Ishikawa (cell line): ENCODE data around the gene SUMO1.

Experiments
- CREB1 ChIP-seq: IDR thresholded peaks from 2 replicates; pipeline ENCODE4 v1.6.1; 2012; ENCODE audit warnings: low read depth
- MAX ChIP-seq: IDR thresholded peaks from 2 replicates; pipeline ENCODE4 v1.6.1; 2012
- NFIC ChIP-seq: IDR thresholded peaks from 2 replicates; pipeline ENCODE4 v1.6.1; 2012
- RAD21 ChIP-seq: IDR thresholded peaks from 2 replicates; pipeline ENCODE4 v1.6.1; 2012; ENCODE audit warnings: low read depth
- TAF1 ChIP-seq: IDR thresholded peaks from 2 replicates; pipeline ENCODE4 v1.6.1; 2012; ENCODE audit warnings: low read depth, mild to moderate bottlenecking
- YY1 ChIP-seq: IDR thresholded peaks from 2 replicates; pipeline ENCODE4 v1.6.1; 2012; ENCODE audit warnings: low read depth
- TF ChIP-seq, protein P1 (sequence below): IDR thresholded peaks from 2 replicates; pipeline ENCODE4 v1.6.1; 2012; ENCODE audit warnings: low read depth, mild to moderate bottlenecking

DNA sequence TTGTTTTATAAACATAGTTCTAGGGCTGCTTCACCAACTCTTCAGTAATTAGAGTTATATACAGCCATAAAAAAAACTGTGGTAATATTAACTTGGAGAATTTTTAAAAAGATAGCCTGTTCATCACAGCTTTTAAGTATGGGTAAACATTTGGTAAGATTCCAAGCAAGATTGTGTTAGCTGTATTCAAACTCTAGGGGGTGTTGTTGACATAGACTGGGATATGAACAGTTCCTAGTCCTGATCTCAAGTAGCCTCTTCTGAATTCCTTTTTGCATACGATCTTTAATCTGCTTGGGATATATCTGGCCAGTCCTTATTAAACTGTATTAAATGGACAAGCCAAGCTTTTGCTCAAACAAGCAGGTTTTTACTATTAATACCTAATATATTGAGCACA is 40.5 kb upstream of the SUMO1 start:
- TF ChIP-seq, protein P1, sequence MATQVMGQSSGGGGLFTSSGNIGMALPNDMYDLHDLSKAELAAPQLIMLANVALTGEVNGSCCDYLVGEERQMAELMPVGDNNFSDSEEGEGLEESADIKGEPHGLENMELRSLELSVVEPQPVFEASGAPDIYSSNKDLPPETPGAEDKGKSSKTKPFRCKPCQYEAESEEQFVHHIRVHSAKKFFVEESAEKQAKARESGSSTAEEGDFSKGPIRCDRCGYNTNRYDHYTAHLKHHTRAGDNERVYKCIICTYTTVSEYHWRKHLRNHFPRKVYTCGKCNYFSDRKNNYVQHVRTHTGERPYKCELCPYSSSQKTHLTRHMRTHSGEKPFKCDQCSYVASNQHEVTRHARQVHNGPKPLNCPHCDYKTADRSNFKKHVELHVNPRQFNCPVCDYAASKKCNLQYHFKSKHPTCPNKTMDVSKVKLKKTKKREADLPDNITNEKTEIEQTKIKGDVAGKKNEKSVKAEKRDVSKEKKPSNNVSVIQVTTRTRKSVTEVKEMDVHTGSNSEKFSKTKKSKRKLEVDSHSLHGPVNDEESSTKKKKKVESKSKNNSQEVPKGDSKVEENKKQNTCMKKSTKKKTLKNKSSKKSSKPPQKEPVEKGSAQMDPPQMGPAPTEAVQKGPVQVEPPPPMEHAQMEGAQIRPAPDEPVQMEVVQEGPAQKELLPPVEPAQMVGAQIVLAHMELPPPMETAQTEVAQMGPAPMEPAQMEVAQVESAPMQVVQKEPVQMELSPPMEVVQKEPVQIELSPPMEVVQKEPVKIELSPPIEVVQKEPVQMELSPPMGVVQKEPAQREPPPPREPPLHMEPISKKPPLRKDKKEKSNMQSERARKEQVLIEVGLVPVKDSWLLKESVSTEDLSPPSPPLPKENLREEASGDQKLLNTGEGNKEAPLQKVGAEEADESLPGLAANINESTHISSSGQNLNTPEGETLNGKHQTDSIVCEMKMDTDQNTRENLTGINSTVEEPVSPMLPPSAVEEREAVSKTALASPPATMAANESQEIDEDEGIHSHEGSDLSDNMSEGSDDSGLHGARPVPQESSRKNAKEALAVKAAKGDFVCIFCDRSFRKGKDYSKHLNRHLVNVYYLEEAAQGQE, result peak; percentile 38; the same call in 1 of the 2 replicates
- no peak for TF ChIP-seq CREB1
- TF ChIP-seq YY1, result no peak
- no peak for TF ChIP-seq MAX
- no peak for TF ChIP-seq NFIC
- TF ChIP-seq RAD21, result peak; percentile 49
- TF ChIP-seq TAF1, result no peak
